ENCODE data around the gene TRIP10.

- no peak for TF ChIP-seq CTCF (optimal IDR thresholded peaks at IDR 0.05 in 1 of 3, IDR thresholded peaks at IDR 0.05 in 1 of 3, conservative IDR thresholded peaks at IDR 0.05 in 1 of 3; ENCODE audit: extremely low read depth in 1 of 3, insufficient read depth in 2 of 3, low read length in 3 of 3)
- TF ChIP-seq EZH2 (IDR thresholded peaks at IDR 0.05; ENCODE audit: low read length): no peak
These were observed 43.1 kb upstream of the TRIP10 start for GRCh38 chr19:6696239-6696820.
